Left lung (tissue), 10 donors: ENCODE data around the gene HABP2. TPM values are rescaled to one million over a fixed set of nuclear protein-coding genes. Genes with fewer than 3 reads are reported as not detected.

Experiments
- ATAC-seq: fragments of 200-7000 bp; cut with Tn5 transposase; one replicate; pipeline ENCODE4 v1.9.1; 2020; ENCODE audit warnings: moderate library complexity
- DNase-seq, 4 donors: peaks; one replicate each; pipeline ENCODE4 v3.0.0-alpha.2; 2013 to 2020
- H3K27ac ChIP-seq, 2 donors: fragments of 200-600 bp; sonication (generic) in 1 of 2; one replicate each; pipeline versions ENCODE4 v1.5.0 to v1.8.0; 2020 to 2021
- H3K27me3 ChIP-seq, 2 donors: fragments of 200-600 bp; sonication (generic) in 1 of 2; one replicate each; pipeline versions ENCODE4 v1.5.0 to v1.8.0; 2020 to 2021
- H3K36me3 ChIP-seq, 2 donors: fragments of 200-600 bp; sonication (generic) in 1 of 2; one replicate each; pipeline versions ENCODE4 v1.5.0 to v1.8.0; 2020 to 2021
- H3K4me1 ChIP-seq, 2 donors: fragments of 200-600 bp; one replicate each; pipeline ENCODE4 v1.8.0; 2021
- H3K4me3 ChIP-seq, 2 donors: fragments of 200-600 bp; sonication (generic) in 1 of 2; one replicate each; pipeline versions ENCODE4 v1.5.0 to v1.8.0; 2020 to 2021; ENCODE audit warnings: mild to moderate bottlenecking in 1 of 2
- H3K9me3 ChIP-seq, 2 donors: fragments of 200-600 bp; sonication (generic) in 1 of 2; one replicate each; pipeline versions ENCODE4 v1.5.0 to v1.8.0; 2020 to 2021
- CTCF ChIP-seq, 2 donors: fragments of 200-600 bp; sonication (generic) in 1 of 2; IDR thresholded peaks; one replicate each; pipeline versions ENCODE4 v1.5.0 to v1.8.0; 2021; ENCODE audit warnings: antibody characterized with exemption in 2 of 2
- intact Hi-C, 2 donors: fragments of 100-400 bp; cut with DNase I; formaldehyde crosslinking; loops; one replicate each; pipeline versions ENCODE4 v1.11.2 to v1.14.2; 2022
- polyA plus RNA-seq, 6 donors: library from polyadenylated mRNA; unstranded; fragments of 120-200 nt; gene quantifications; one replicate each; pipeline ENCODE4 v1.2.1, GENCODE V29; 2013; ENCODE audit not compliant: insufficient read length in 6 of 6
- total RNA-seq, 2 donors: library from RNA; stranded (reverse); fragmentation: NEBNext Ultra II Directional; extraction: Animal tissue kit (Norgen Biotek cat#: 25700); gene quantifications; one replicate each; pipeline ENCODE4 v1.2.1, GENCODE V29; 2021
- donor health status: DM: no; HTN: yes; CAD: no.
- donor health status: DM: no; HTN: no; CAD: no.

Gene HABP2
- total and polyA plus RNA-seq, 8 donors: 0.24 to 1.3 (median 0.63) TPM

GRCh38 chr10:113573368-113573767, 20.5 kb downstream of the HABP2 start:
- Histone ChIP-seq H3K4me1 (no peaks in the 10 kb centered on the region), H3K9me3 (no peaks in the 10 kb centered on the region), H3K4me3 (no peak overlapping the region), H3K36me3 (no peaks in the 10 kb centered on the region), H3K27me3 (no peaks in the 10 kb centered on the region), H3K27ac (no peak overlapping the region)
- no peak for ATAC-seq
- intact Hi-C loops: no loop called here
- TF ChIP-seq CTCF (IDR thresholded peaks at IDR 0.05): no peak
- no peak for DNase-seq

GRCh38 chr10:113576852-113577251, 24.0 kb downstream of the HABP2 start:
- intact Hi-C loops: no loop called here
- Histone ChIP-seq H3K4me3 (no peak overlapping the region), H3K27me3 (peaks cover 0 to 5% of the 10 kb centered on the region in 2 donors), H3K27ac (no peak overlapping the region), H3K9me3 (no peaks in the 10 kb centered on the region), H3K4me1 (no peaks in the 10 kb centered on the region), H3K36me3 (no peaks in the 10 kb centered on the region)
- ATAC-seq (peak; percentile 58), DNase-seq (peak in 2 of 4 donors; percentile 29 to 60)
- TF ChIP-seq CTCF (IDR thresholded peaks at IDR 0.05): no peak

GRCh38 chr10:113578773-113579172, 25.9 kb downstream of the HABP2 start:
- intact Hi-C loops: no loop called here
- Histone ChIP-seq H3K27me3 (peaks cover 0 to 9% of the 10 kb centered on the region in 2 donors), H3K4me3 (no peak overlapping the region), H3K4me1 (no peaks in the 10 kb centered on the region), H3K27ac (no peak overlapping the region), H3K36me3 (no peaks in the 10 kb centered on the region), H3K9me3 (no peaks in the 10 kb centered on the region)
- no peak for TF ChIP-seq CTCF (IDR thresholded peaks at IDR 0.05)
- ATAC-seq: no peak
- DNase-seq: no peak

- ATAC-seq: no peak
- Histone ChIP-seq H3K27ac (no peak overlapping the region), H3K9me3 (no peaks in the 10 kb centered on the region), H3K27me3 (peaks cover 0 to 9% of the 10 kb centered on the region in 2 donors), H3K4me1 (no peaks in the 10 kb centered on the region), H3K36me3 (no peaks in the 10 kb centered on the region), H3K4me3 (no peak overlapping the region)
- no peak for DNase-seq
- no peak for TF ChIP-seq CTCF (IDR thresholded peaks at IDR 0.05)
- intact Hi-C loops: no loop called here
Observed at GRCh38 chr10:113581092-113581491, 28.2 kb downstream of the HABP2 start.

GRCh38 chr10:113583571-113583970, 30.7 kb downstream of the HABP2 start:
- Histone ChIP-seq H3K9me3 (no peaks in the 10 kb centered on the region), H3K4me3 (no peak overlapping the region), H3K27ac (no peak overlapping the region), H3K27me3 (peaks cover 0 to 9% of the 10 kb centered on the region in 2 donors), H3K4me1 (no peaks in the 10 kb centered on the region), H3K36me3 (no peaks in the 10 kb centered on the region)
- no peak for ATAC-seq
- no peak for DNase-seq
- intact Hi-C loops: no loop called here
- no peak for TF ChIP-seq CTCF (IDR thresholded peaks at IDR 0.05)
